ENCODE results near the gene COLEC11.

- TF ChIP-seq POLR2A (IDR thresholded peaks at IDR 0.05; ENCODE audit: low read length) (no peak), GATA1 (IDR thresholded peaks at IDR 0.05; ENCODE audit: low read depth, low read length) (no peak)
These were observed 47.8 kb downstream of the COLEC11 start for GRCh38 chr2:3642521-3643215.

All from erythroblast (primary cell).